Endothelial cell of umbilical vein (primary cell): ENCODE measurements around the gene LIMS3.
"Not testable (repeated sequence)": the region's sequence is repeated elsewhere in the genome, so short reads cannot be mapped to it uniquely, and the experiment has no call there.

Experiments used
- EZH2 ChIP-seq: IDR thresholded peaks from 2 replicates; pipeline ENCODE4 v1.6.1; 2012; ENCODE audit warnings: borderline replicate concordance, low read depth, mild to moderate bottlenecking, moderate library complexity, low read length, inconsistent platforms; ENCODE audit not compliant: severe bottlenecking
- MYC ChIP-seq: IDR thresholded peaks from one replicate; pipeline ENCODE4 v1.6.1; 2011; ENCODE audit warnings: mild to moderate bottlenecking, low read depth, low read length
- POLR2A ChIP-seq: IDR thresholded peaks from 2 replicates; pipeline ENCODE4 v1.6.1; 2012; ENCODE audit warnings: low read depth, mild to moderate bottlenecking, control low read depth, low read length
- POLR2AphosphoS5 ChIP-seq: IDR thresholded peaks from 2 replicates; pipeline ENCODE4 v1.6.1; 2012; ENCODE audit warnings: low read depth, mild to moderate bottlenecking, control low read depth, low read length, moderate library complexity; ENCODE audit not compliant: insufficient read depth
- TF ChIP-seq, protein P1 (sequence below), 2 donors: IDR thresholded peaks; 1 replicate in 1 of 2; 2 replicates in 1 of 2; pipeline ENCODE4 v1.5.1; 2011; ENCODE audit warnings: low read length in 2 of 2, mild to moderate bottlenecking in 2 of 2, moderate library complexity in 2 of 2, control low read depth in 1 of 2, inconsistent platforms in 1 of 2, low read depth in 1 of 2; ENCODE audit not compliant: insufficient read depth in 1 of 2; ENCODE audit errors: extremely low read depth in 1 of 2
- TF ChIP-seq, protein P2 (sequence below): IDR thresholded peaks from 2 replicates; pipeline ENCODE4 v1.6.1; 2011; ENCODE audit not compliant: insufficient read depth, insufficient read length

DNA sequence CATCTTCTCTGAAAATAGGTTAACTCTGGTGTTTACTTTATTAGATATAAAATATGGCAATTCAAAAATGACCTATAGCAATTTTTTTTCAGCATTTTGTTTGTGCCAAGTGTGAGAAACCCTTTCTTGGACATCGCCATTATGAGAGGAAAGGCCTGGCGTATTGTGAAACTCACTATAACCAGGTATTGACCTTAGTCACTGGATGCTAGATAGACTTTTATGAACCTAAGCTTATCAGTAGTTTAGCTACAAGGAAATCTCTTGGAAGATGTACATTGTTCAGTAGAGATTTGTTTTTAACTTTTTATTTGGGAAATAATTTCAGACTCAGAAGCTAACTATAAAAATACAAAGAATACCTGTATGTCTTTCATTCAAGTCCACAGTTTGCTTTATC is 21.7 kb downstream of the LIMS3 start:
- TF ChIP-seq, protein P1, sequence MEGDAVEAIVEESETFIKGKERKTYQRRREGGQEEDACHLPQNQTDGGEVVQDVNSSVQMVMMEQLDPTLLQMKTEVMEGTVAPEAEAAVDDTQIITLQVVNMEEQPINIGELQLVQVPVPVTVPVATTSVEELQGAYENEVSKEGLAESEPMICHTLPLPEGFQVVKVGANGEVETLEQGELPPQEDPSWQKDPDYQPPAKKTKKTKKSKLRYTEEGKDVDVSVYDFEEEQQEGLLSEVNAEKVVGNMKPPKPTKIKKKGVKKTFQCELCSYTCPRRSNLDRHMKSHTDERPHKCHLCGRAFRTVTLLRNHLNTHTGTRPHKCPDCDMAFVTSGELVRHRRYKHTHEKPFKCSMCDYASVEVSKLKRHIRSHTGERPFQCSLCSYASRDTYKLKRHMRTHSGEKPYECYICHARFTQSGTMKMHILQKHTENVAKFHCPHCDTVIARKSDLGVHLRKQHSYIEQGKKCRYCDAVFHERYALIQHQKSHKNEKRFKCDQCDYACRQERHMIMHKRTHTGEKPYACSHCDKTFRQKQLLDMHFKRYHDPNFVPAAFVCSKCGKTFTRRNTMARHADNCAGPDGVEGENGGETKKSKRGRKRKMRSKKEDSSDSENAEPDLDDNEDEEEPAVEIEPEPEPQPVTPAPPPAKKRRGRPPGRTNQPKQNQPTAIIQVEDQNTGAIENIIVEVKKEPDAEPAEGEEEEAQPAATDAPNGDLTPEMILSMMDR (IDR thresholded peaks at IDR 0.05; ENCODE audit: extremely low read depth in 1 of 2, insufficient read depth in 1 of 2, low read depth in 1 of 2, low read length in 2 of 2) = not testable (repeated sequence)
- TF ChIP-seq EZH2, POLR2A, MYC, POLR2AphosphoS5: not testable (repeated sequence)
- TF ChIP-seq, protein P2, sequence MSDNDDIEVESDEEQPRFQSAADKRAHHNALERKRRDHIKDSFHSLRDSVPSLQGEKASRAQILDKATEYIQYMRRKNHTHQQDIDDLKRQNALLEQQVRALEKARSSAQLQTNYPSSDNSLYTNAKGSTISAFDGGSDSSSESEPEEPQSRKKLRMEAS = not testable (repeated sequence)
